Activated CD4-positive, alpha-beta T cell treated with anti-CD3 and anti-CD28 coated beads, Interleukin-2, Interleukin-6, amounts not matched to agents 100 ng/mL and 50 ng/mL, durations not matched to agents 16 hours and 8 hours (primary cell): ENCODE data around the gene ARHGEF16.

Source experiments
- DNase-seq: peaks from one replicate; pipeline ENCODE4 v3.0.0-alpha.2; 2020

ARHGEF16 gene

DNA sequence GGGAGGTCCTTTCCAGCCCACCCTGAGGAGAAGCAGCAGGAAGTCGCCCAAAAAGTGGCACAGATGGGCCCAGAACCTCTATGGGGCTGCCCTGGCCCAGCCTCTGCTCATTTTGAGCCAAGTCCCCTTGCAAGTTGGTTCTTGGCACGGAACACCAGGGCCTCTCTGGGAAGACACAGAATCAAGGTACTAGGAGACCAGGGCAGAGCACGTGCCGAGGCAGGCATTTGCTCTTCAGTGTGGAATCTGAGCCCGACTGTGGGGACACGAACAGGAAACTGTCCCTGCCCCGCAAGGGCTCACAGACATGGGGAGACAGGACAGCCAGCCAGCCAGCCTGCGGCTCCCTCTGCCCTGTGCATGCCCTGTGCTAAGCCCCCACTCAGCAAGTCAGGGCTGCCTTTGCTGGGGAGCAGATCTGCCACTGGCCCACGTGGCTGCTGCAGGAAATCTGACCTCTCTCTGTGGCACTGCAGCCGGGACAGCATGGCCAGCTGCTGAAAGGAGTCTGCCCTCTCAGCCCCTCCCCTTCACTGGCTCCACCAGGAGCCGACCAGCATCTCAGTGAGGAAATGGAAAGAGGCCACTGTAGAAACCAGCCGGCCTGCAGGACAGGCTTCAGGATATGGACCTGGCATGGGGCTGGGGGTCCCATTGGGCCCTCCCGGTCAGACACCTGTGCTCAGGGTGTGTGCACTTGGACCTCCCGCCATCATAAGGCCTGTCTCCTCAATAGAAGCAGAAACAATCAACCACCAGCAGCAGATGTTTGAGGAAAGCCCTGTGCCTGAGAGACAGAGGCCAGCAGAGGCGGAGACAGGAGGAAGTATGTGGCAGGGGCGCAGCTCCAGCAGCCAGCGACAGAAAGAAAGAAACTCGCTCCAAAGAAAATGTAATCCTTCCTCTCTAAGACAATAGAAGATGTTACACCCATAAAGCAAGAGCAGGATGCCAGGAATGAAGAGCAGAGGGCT lies 3.7 kb downstream of the ARHGEF16 start:
- DNase-seq, result no peak

GRCh38 chr1:3459051-3459908 lies 4.8 kb downstream of the ARHGEF16 start:
- no peak for DNase-seq

DNA sequence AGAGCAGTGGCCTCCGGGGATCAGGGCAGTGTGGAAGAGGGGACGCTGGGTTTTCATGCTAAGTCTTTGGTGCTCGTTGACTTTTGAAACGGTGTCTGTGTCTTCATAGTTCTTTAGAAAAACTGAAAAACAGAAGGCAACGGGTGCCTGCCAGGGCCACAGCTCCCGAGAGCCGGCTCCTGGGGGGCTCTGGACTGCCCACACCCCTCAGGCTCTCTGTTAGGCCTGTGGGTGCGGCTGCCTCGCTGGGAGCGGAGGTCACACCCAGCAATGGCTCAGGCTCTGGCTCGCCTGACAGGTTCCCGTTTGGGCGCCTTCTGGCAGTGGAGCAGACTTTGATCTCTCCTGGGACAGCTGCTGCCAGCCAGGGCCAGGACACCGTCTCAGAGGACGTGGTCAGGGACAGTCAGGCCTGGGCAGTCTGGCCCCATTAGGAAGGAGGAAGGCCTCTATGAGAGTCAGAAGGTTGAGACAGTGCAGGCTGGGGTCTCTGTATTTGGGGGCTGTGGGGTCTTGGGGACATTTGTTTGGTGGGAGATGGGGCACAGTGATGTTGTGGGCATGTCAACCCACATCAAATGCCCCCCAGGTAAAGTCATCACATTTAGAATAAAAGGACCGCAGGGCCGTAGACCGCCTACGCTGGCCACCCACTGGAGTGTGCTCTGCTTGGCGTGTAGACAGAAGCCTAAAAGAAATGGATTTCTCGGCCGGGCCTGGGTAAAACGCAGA lies 5.6 kb downstream of the ARHGEF16 start:
- no peak for DNase-seq

- DNase-seq, result no peak
Observed at GRCh38 chr1:3460672-3461131, 6.2 kb downstream of the ARHGEF16 start.

DNA sequence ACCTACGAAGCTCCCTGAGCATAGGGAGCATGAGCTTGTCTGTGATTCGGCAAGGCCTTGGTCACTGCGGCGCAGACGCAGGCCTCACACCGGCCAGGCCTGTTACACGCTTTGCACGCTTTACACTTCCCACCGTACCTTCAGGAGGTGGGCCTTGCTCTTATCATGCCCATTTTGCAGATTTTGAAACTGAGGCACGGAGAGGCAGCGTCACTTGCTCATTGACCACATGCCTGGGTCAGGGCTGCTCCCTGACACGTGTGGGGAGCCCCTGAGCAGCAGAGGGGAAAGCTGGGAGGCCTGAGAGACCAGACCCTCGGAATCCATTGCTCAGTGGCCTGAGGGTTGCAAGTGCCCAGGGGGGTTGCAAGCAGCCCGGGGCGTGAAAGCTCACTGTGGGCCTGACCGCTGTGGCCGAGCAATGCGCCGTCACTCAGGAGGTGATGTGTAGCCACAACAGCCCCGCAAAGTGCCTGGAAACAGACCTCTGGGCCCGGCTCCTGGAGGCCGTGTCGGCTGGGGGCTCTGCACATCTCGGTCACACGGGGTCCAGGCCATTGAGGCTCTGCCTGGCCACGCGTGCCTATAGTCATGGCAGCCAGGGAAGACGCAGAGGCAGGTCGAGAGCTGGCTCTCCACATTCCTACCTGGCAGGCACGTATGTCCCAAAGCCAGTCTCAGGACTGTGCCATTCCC lies 6.9 kb downstream of the ARHGEF16 start:
- no peak for DNase-seq

GRCh38 chr1:3461934-3462275 lies 7.4 kb downstream of the ARHGEF16 start:
- no peak for DNase-seq

- DNase-seq, result no peak
Observed at GRCh38 chr1:3462356-3463012, 8.0 kb downstream of the ARHGEF16 start.

GRCh38 chr1:3463013-3463385 lies 8.5 kb downstream of the ARHGEF16 start:
- DNase-seq, result no peak

GRCh38 chr1:3463408-3463863 lies 9.0 kb downstream of the ARHGEF16 start:
- no peak for DNase-seq

- no peak for DNase-seq
Observed at GRCh38 chr1:3463891-3464648, 9.6 kb downstream of the ARHGEF16 start.

DNA sequence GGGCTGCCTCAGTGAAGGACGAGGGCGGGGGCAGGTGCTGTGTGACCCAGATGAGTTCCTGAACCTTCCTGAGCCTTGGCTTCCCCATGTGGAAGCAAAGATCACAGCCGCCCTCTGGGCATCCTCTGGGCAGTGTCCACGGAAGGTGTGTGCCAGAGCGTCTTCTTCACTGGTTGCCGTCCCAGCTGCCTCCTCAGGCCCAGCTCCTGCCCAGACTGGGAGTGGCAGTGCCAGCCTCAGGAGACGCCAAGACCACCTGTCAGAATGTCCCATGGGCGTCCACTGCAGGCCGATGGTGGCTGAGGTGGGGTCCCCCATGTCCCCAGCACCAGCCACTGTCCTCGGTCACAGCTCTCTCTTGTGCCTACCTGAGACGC lies 10.2 kb downstream of the ARHGEF16 start:
- no peak for DNase-seq

DNA sequence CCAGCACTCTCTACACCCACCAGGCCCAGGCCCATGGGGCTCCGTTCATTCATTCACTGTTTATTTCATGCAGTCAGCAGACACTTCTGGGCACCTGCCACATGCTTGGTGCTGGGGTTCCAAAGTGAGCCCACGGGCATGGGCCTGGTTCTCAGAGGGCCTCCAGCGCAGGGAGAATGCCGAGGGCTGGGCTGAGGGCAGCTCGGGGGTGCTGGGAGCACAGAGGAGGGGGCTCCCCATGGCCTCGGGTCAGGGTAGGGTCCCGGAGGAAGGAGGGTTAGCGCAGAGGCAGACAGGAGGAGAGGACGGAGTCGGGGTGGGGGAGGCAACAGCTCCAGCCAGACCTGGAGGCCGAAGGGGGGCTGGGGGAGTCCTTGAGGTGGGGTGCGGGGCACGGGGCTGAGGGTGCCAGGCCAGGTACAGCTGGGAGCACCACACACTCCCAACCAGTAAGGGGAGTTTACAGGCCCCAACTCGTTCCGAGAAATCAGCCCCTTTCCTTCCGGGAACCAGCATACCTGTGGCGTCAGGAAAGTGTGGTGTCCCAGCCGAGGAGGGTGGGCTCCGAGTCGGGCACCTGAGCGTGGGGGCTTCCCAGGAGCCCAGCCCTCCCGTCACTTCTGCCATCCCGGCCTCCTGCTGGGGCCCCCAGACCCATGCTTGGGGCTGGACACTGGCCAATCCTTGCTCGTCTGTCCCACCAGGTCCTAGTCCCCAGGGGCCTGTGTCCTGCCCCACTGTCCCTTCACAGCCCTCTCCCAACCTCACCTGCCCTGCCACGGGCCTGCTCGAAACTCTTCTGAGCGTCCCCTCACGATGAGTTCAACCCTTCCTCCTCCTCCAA lies 10.8 kb downstream of the ARHGEF16 start:
- no peak for DNase-seq

- DNase-seq, result no peak
Observed at GRCh38 chr1:3465935-3466321, 11.5 kb downstream of the ARHGEF16 start.

DNA sequence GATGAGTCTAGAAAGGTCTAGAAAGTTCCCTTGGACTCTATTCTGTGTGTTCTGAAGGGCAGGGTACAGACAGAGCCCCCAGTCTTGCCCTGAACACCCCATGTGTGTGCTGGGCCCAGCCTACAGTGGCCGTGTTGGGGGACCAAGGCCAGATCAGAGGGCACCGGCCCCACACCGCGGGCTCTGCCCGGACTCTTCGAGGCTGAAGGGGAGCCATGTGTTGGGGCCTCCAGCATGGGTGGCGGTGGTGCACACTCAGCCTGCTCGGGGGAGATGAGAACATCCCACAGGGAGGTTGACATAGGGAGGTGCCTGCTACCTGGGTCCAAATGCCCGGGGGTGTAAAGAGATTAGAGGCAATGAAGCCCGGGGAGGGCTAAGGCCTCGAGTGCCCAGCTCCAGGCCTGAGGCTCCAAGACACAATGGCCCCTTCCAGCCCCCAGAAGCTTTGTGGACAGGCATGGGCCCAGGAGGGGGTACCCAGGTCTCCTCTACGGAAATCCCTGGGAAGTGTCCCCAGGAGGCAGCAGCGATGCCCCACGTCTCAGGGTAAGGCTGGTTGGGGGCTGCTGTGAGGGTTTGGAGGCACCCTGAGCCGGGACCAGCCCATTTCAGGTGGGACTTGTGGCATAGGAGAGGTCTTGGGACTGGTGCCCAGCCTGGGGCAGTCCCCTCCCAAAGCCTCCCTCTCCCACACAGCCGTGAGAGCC lies 12.1 kb downstream of the ARHGEF16 start:
- no peak for DNase-seq

DNA sequence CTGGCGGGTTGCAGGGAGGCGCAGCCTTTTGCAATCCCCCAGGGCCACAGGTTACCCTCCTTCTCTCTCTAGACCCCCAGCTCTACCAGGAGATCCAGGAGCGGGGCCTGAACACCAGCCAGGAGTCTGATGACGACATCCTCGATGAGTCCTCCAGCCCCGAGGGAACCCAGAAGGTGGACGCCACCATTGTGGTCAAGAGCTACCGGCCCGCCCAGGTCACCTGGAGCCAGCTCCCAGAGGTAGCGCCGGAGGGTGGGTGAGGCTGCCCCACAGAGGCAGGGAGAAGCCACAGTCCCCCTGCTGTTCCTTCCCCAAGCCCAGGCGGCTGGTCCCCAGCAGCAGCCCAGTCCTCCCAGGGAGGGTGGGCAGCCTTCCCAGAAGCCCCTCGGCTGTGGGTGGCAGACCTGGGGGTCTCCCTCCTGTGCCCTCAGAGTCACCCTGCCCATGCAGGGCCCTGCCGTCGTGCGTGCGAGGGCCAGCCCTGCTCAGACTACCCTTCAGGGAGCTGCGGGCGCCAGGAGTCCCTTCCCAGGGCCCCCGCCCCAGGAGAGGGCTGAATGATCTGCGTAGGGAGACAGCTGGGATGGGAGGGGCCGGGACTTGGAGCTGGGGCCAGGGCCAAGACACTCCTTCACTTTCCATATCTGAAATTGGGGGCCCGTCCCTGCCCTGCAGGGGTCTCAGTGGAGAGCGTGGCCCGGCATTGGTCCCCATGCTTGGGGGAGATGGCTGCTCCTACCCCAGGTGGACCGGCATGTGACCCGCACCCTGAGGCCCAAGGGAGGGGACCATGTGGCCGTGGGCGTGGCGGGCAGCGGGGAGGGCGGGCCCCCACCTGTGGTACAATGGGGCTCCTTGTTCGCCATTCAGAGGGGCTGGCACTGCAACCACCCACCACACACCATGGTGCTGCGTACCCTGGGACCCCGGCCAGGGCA lies 12.9 kb downstream of the ARHGEF16 start:
- DNase-seq, result no peak

GRCh38 chr1:3468236-3469103 lies 14.0 kb downstream of the ARHGEF16 start:
- DNase-seq, result no peak
